Endodermal cell (in vitro differentiated cells): ENCODE measurements around the gene ACRBP. TPM values are rescaled to one million over a fixed set of nuclear protein-coding genes. Genes with fewer than 3 reads are reported as not detected.

Experiments used
- DNase-seq: peaks from one replicate; pipeline ENCODE4 v3.0.0-alpha.2; 2017
- H3K27ac ChIP-seq: 2 replicates; pipeline ENCODE4 v1.5.1; 2013; ENCODE audit warnings: mild to moderate bottlenecking, low read depth, low read length, moderate library complexity
- H3K27me3 ChIP-seq: 2 replicates; pipeline ENCODE4 v1.6.1; 2013; ENCODE audit warnings: mild to moderate bottlenecking, low read length, moderate library complexity; ENCODE audit not compliant: insufficient read depth, control insufficient read depth, poor library complexity, severe bottlenecking
- H3K36me3 ChIP-seq: 2 replicates; pipeline ENCODE4 v1.7.0; 2013; ENCODE audit warnings: mild to moderate bottlenecking, low read length, moderate library complexity; ENCODE audit not compliant: control insufficient read depth, insufficient read depth
- H3K4me1 ChIP-seq: one replicate; pipeline ENCODE4 v1.7.0; 2013; ENCODE audit warnings: low read length; ENCODE audit not compliant: control insufficient read depth, insufficient read depth
- H3K4me3 ChIP-seq: 2 replicates; pipeline ENCODE4 v1.5.1; 2013; ENCODE audit warnings: mild to moderate bottlenecking, low read length, moderate library complexity
- H3K9ac ChIP-seq: 2 replicates; pipeline ENCODE4 v1.6.1; 2013; ENCODE audit warnings: mild to moderate bottlenecking, low read length, moderate library complexity; ENCODE audit not compliant: poor library complexity, severe bottlenecking; ENCODE audit errors: extremely low read depth
- H3K9me3 ChIP-seq: 2 replicates; pipeline ENCODE4 v1.6.1; 2013; ENCODE audit warnings: mild to moderate bottlenecking, low read length, moderate library complexity; ENCODE audit not compliant: control insufficient read depth
- H3K27ac Mint-ChIP-seq: 2 replicates; pipeline ENCODE4 v1.8.0; 2020; ENCODE audit warnings: mixed read lengths
- H3K27me3 Mint-ChIP-seq: 2 replicates; pipeline ENCODE4 v1.8.0; 2021; ENCODE audit warnings: mild to moderate bottlenecking, mixed read lengths; ENCODE audit not compliant: insufficient read depth
- H3K36me3 Mint-ChIP-seq: 2 replicates; pipeline ENCODE4 v1.8.0; 2020; ENCODE audit warnings: low read depth, mixed read lengths
- H3K4me1 Mint-ChIP-seq: 2 replicates; pipeline ENCODE4 v1.8.0; 2020; ENCODE audit warnings: mixed read lengths
- H3K4me3 Mint-ChIP-seq: 2 replicates; pipeline ENCODE4 v1.8.0; 2020; ENCODE audit warnings: mild to moderate bottlenecking, moderate library complexity, mixed read lengths
- H3K9me3 Mint-ChIP-seq: 2 replicates; pipeline ENCODE4 v1.8.0; 2020; ENCODE audit warnings: mild to moderate bottlenecking, mixed read lengths
- WGBS, 2 experiments: methylation state at CpG; one replicate each; pipeline versions ENCODE4 v1.1.5 to v1.1.7; 2013; ENCODE audit warnings: missing lambda C conversion rate in 2 of 2, mixed read lengths in 1 of 2; ENCODE audit not compliant: insufficient coverage in 1 of 2, insufficient read length in 1 of 2; 5-methylcytosine and 5-hydroxymethylcytosine counted together
- total RNA-seq, 2 donors: library from RNA; stranded (reverse); fragmentation: NEBNext Ultra II Directional in 1 of 2; extraction: Animal tissue kit (Norgen Biotek cat#: 25700) in 1 of 2; gene quantifications; 2 replicates in 1 of 2; 3 replicates in 1 of 2; pipeline ENCODE4 v1.2.1, GENCODE V29; 2021
- TF ChIP-seq, protein P1 (sequence below): fragments of 200-600 bp; sonication (generic); conservative IDR thresholded peaks from 2 replicates; pipeline ENCODE4 v1.5.0; 2021; ENCODE audit warnings: antibody characterized with exemption, mild to moderate bottlenecking

ACRBP gene
- total RNA-seq, 2 donors from 2014 or later, result 1.9 to 3.9 TPM

DNA sequence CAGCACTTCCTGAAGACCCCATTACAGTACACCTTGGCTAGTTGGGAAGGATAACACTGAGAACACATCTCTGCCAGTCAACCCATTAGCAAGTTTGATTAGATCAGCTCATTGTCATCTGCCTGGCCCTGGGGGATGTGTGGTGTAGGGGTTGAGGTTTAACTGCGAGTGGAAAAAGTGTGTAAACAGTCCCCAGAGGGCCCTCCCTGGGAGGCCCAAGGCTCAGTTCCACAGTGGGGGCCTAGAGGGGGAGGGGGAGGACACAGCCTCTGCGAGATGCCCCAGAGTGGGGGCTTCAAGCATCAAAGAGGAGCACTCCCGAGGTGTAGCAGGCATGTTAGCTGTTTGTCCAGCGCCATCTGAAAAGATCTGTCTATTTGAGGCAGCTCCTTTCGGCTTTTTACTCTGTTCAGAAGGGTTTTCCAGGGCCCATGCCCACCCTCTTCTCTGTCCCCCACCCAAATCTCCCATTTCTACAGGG lies 11.8 kb downstream of the ACRBP start:
- H3K4me3 ChIP-seq, result no peak overlapping the region
- H3K9me3 Mint-ChIP-seq, result no peaks in the 10 kb centered on the region
- no peak overlapping the region for H3K27ac ChIP-seq
- no peaks in the 10 kb centered on the region for H3K36me3 Mint-ChIP-seq
- H3K4me1 ChIP-seq, result no peaks in the 10 kb centered on the region
- no peaks in the 10 kb centered on the region for H3K27me3 ChIP-seq
- peak overlapping the region; percentile 21 for H3K4me3 Mint-ChIP-seq
- H3K9ac ChIP-seq, result no peak overlapping the region
- no peaks in the 10 kb centered on the region for H3K36me3 ChIP-seq
- H3K4me1 Mint-ChIP-seq, result peaks cover 33% of the 10 kb centered on the region
- peak; percentile 65 for DNase-seq
- 63 to 82% methylated on average over 4 to 5 of the region's 5 CpGs for whole genome bisulfite sequencing, 2 experiments
- peaks cover 28% of the 10 kb centered on the region for H3K27me3 Mint-ChIP-seq
- TF ChIP-seq, protein P1, sequence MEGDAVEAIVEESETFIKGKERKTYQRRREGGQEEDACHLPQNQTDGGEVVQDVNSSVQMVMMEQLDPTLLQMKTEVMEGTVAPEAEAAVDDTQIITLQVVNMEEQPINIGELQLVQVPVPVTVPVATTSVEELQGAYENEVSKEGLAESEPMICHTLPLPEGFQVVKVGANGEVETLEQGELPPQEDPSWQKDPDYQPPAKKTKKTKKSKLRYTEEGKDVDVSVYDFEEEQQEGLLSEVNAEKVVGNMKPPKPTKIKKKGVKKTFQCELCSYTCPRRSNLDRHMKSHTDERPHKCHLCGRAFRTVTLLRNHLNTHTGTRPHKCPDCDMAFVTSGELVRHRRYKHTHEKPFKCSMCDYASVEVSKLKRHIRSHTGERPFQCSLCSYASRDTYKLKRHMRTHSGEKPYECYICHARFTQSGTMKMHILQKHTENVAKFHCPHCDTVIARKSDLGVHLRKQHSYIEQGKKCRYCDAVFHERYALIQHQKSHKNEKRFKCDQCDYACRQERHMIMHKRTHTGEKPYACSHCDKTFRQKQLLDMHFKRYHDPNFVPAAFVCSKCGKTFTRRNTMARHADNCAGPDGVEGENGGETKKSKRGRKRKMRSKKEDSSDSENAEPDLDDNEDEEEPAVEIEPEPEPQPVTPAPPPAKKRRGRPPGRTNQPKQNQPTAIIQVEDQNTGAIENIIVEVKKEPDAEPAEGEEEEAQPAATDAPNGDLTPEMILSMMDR, result no peak
- no peaks in the 10 kb centered on the region for H3K9me3 ChIP-seq
- peak overlapping the region; percentile 23 for H3K27ac Mint-ChIP-seq

DNA sequence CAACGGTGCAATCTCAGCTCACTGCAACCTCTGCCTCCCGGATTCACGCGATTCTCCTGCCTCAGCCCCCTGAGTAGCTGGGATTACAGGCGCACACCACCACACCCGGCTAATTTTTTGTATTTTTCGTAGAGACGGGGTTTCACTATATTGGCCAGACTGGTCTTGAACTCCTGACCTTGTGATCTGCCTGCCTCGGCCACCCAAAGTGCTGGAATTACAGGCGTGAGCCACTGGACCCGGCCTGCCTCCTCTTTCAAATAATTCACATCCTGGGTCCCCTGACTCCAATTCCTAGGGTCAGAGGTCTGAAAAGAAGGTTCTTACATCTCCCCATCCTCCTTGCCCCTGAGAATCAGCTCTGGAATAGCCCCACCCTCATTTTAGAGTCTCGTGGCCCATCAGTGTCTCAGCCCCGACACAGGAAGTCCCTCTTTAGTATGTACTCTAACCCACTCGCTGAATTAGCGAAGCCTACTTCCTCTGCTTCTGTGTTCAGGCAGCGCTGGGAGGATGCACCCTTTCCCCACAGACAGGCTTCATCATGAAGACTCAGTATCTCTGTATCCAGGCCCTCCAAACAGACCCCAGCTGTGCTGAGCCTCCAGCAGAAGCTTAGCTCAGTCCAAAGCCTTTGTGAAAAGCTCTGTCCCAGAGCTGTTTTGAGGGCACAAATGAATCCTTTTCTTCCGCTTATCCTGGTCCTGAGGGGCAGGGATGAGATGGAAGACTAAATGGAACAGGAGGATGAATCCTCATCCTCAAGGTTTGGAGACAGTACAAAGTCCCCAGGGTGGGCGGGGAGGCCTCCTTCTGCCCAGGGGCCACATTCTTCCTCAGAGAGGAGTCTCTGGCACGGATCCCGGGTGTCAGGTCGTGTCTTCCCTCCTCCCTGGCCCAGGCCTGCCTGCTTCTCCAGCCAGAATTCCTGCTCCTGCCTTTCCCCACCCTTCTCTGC lies 14.9 kb downstream of the ACRBP start:
- no peaks in the 10 kb centered on the region for H3K36me3 Mint-ChIP-seq
- H3K27ac Mint-ChIP-seq, result peak overlapping the region; percentile 15
- H3K9me3 Mint-ChIP-seq, result no peaks in the 10 kb centered on the region
- Histone ChIP-seq H3K27ac (no peak overlapping the region), H3K36me3 (no peaks in the 10 kb centered on the region), H3K9ac (no peak overlapping the region), H3K9me3 (no peaks in the 10 kb centered on the region), H3K4me1 (no peaks in the 10 kb centered on the region), H3K4me3 (no peak overlapping the region), H3K27me3 (no peaks in the 10 kb centered on the region)
- TF ChIP-seq, protein P1, result no peak
- WGBS, 2 experiments, result 85% methylated on average over 19 to 21 of the region's 21 CpGs
- no peak overlapping the region for H3K4me3 Mint-ChIP-seq
- H3K27me3 Mint-ChIP-seq, result peaks cover 2% of the 10 kb centered on the region
- peaks cover 35% of the 10 kb centered on the region for H3K4me1 Mint-ChIP-seq
- peak; percentile 58 for DNase-seq

DNA sequence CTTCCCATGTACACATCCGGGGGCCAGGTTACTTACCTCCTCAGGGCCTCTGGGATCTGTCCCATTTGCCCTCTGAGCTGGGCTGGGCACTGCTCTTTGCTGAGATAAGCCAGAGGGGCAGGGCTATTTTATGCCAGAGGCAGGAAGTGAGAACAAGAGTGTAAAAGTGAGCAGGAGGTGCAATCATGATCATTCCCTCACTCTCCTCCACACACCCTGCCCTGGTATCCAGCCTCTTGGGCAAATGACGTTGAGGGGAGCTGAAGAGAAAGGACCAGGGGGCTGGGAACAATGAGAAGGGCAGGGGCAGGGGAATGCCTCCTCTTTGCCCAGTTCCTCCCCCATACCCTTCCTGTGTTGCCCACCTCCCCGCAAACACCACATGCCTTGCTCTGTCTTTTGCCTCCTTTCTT lies 15.7 kb downstream of the ACRBP start:
- H3K36me3 Mint-ChIP-seq, result no peaks in the 10 kb centered on the region
- TF ChIP-seq, protein P1, result no peak
- H3K9ac ChIP-seq, result no peak overlapping the region
- H3K27ac Mint-ChIP-seq, result peak overlapping the region; percentile 4
- no peaks in the 10 kb centered on the region for H3K27me3 ChIP-seq
- H3K4me3 ChIP-seq, result no peak overlapping the region
- no peak overlapping the region for H3K27ac ChIP-seq
- H3K9me3 Mint-ChIP-seq, result no peaks in the 10 kb centered on the region
- peaks cover 2% of the 10 kb centered on the region for H3K27me3 Mint-ChIP-seq
- no peaks in the 10 kb centered on the region for H3K9me3 ChIP-seq
- no peak overlapping the region for H3K4me3 Mint-ChIP-seq
- no peaks in the 10 kb centered on the region for H3K4me1 ChIP-seq
- peak; percentile 51 for DNase-seq
- no peaks in the 10 kb centered on the region for H3K36me3 ChIP-seq
- H3K4me1 Mint-ChIP-seq, result peaks cover 35% of the 10 kb centered on the region
- WGBS, 2 experiments, result 81% methylated on average over 2 of the region's 3 CpGs; no CpG with 5 or more reads in 1 of the 2 experiments
